Breast epithelium (tissue), 3 donors: ENCODE results near the gene MOCS1.

Experiments used
- CTCF ChIP-seq, 3 donors: fragments of 450-650 bp; IDR thresholded peaks; one replicate each; pipeline ENCODE4 v1.5.1; 2016 to 2017; ENCODE audit warnings: antibody characterized with exemption in 3 of 3, mild to moderate bottlenecking in 3 of 3, moderate library complexity in 3 of 3
- POLR2AphosphoS5 ChIP-seq, 3 donors: sonication (generic); formaldehyde crosslinking; IDR thresholded peaks; one replicate each; pipeline ENCODE4 v1.6.1; 2017; ENCODE audit warnings: antibody characterized with exemption in 3 of 3

DNA sequence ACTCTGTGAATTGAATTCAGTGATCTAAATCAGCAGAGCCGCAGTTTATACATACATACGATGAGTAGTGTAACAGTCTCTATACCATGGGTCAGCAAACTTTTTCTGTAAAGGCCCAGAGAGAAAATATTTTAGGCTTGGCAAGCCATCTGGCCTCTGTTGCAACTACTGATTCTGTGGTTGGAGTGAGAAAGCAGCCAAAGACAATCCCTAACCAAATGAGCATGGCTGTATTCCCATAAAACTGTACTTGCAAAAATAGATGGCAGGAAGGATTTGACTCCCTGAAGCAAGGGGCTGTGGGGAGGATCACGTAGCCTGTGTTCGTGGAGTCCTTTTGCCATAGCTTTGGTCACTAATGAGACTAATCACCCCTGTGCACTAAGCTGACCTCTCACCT, 17.9 kb upstream of the MOCS1 start:
- no peak for TF ChIP-seq CTCF (IDR thresholded peaks at IDR 0.05)
- peak in 1 of 3 donors; percentile 37 for TF ChIP-seq POLR2AphosphoS5 (IDR thresholded peaks at IDR 0.05)
